Astrocyte (in vitro differentiated cells and primary cell): ENCODE data around the gene TTC34. TPM values are rescaled to one million over a fixed set of nuclear protein-coding genes. Genes with fewer than 3 reads are reported as not detected.

Experiments used
- DNase-seq: peaks from one replicate; pipeline ENCODE4 v3.0.0-alpha.2; 2010; ENCODE audit warnings: low read depth
- FAIRE-seq: peaks from 2 replicates; lab custom pipeline; 2011; peaks lifted over from hg19 to GRCh38; lab: Jason Lieb, UNC
- H2AFZ ChIP-seq: 2 replicates; pipeline ENCODE4 v1.6.0; 2012; ENCODE audit warnings: low read depth, low read length, inconsistent platforms
- H3K27ac ChIP-seq: 2 replicates; pipeline ENCODE4 v1.5.1; 2011; ENCODE audit warnings: low read depth, low read length, inconsistent platforms
- H3K27me3 ChIP-seq: 2 replicates; pipeline ENCODE4 v1.6.0; 2011; ENCODE audit warnings: low read length, inconsistent platforms; ENCODE audit not compliant: insufficient read depth
- H3K36me3 ChIP-seq: 2 replicates; pipeline ENCODE4 v1.5.1; 2011; ENCODE audit warnings: low read length, inconsistent platforms; ENCODE audit not compliant: insufficient read depth
- H3K4me1 ChIP-seq: 2 replicates; pipeline ENCODE4 v1.5.1; 2011; ENCODE audit warnings: low read length, inconsistent platforms; ENCODE audit not compliant: insufficient read depth
- H3K4me2 ChIP-seq: 2 replicates; pipeline ENCODE4 v1.6.0; 2012; ENCODE audit warnings: low read length, inconsistent platforms
- H3K4me3 ChIP-seq: 2 replicates; pipeline ENCODE4 v1.5.1; 2011; ENCODE audit warnings: low read depth, mild to moderate bottlenecking, low read length, inconsistent platforms; ENCODE audit not compliant: insufficient read depth
- H3K79me2 ChIP-seq: 2 replicates; pipeline ENCODE4 v1.6.0; 2012; ENCODE audit warnings: mild to moderate bottlenecking, low read length, inconsistent platforms; ENCODE audit not compliant: insufficient read depth
- H3K9ac ChIP-seq: 2 replicates; pipeline ENCODE4 v1.6.0; 2012; ENCODE audit warnings: mild to moderate bottlenecking, low read length, inconsistent platforms
- H3K9me3 ChIP-seq: 2 replicates; pipeline ENCODE4 v1.5.1; 2012; ENCODE audit warnings: low read depth, mild to moderate bottlenecking, low read length, inconsistent platforms; ENCODE audit not compliant: insufficient read depth
- H4K20me1 ChIP-seq: 2 replicates; pipeline ENCODE4 v1.6.0; 2012; ENCODE audit warnings: low read length, inconsistent platforms; ENCODE audit not compliant: insufficient read depth
- H3K27ac Mint-ChIP-seq: one replicate; pipeline ENCODE4 v1.8.0; 2021; ENCODE audit warnings: mild to moderate bottlenecking, mixed read lengths; ENCODE audit not compliant: unreplicated experiment
- H3K27me3 Mint-ChIP-seq: one replicate; pipeline ENCODE4 v1.8.0; 2021; ENCODE audit warnings: low read depth, mixed read lengths; ENCODE audit not compliant: unreplicated experiment
- H3K36me3 Mint-ChIP-seq: one replicate; pipeline ENCODE4 v1.8.0; 2021; ENCODE audit warnings: low read depth, mixed read lengths; ENCODE audit not compliant: unreplicated experiment
- H3K4me1 Mint-ChIP-seq: one replicate; pipeline ENCODE4 v1.8.0; 2021; ENCODE audit warnings: low read depth, mixed read lengths; ENCODE audit not compliant: unreplicated experiment
- H3K4me3 Mint-ChIP-seq: one replicate; pipeline ENCODE4 v1.8.0; 2021; ENCODE audit warnings: mild to moderate bottlenecking, moderate library complexity, mixed read lengths; ENCODE audit not compliant: unreplicated experiment
- H3K9me3 Mint-ChIP-seq: one replicate; pipeline ENCODE4 v1.8.0; 2021; ENCODE audit warnings: mild to moderate bottlenecking, mixed read lengths; ENCODE audit not compliant: unreplicated experiment
- CTCF ChIP-seq: IDR thresholded peaks from 2 replicates; pipeline ENCODE4 v1.5.1; 2011; ENCODE audit warnings: low read depth, mild to moderate bottlenecking, inconsistent platforms, low read length, moderate library complexity; ENCODE audit not compliant: insufficient read depth
- EZH2 ChIP-seq: IDR thresholded peaks from 2 replicates; pipeline ENCODE4 v1.6.1; 2012; ENCODE audit warnings: mild to moderate bottlenecking, low read length, inconsistent platforms; ENCODE audit not compliant: insufficient read depth
- total RNA-seq: library from RNA; stranded (reverse); gene quantifications from 2 replicates; pipeline ENCODE4 v1.2.1, GENCODE V29; 2021

Gene TTC34
- total RNA-seq, 1 donor from 2014 or later = 0.39 TPM

- TF ChIP-seq EZH2 (no peak), CTCF (no peak)
- H3K79me2 ChIP-seq = no peaks in the 10 kb centered on the region
- H3K27ac ChIP-seq = no peak overlapping the region
- DNase-seq = no peak
- H3K4me1 Mint-ChIP-seq = peaks cover 2% of the 10 kb centered on the region
- peaks cover 4% of the 10 kb centered on the region for H3K9me3 Mint-ChIP-seq
- H3K9me3 ChIP-seq = peaks cover 6% of the 10 kb centered on the region
- peaks cover 21% of the 10 kb centered on the region for H3K27me3 Mint-ChIP-seq
- no peaks in the 10 kb centered on the region for H3K27me3 ChIP-seq
- H3K4me2 ChIP-seq = no peak overlapping the region
- H2AFZ ChIP-seq = no peak overlapping the region
- no peaks in the 10 kb centered on the region for H3K36me3 ChIP-seq
- H3K4me1 ChIP-seq = peaks cover 6% of the 10 kb centered on the region
- no peak overlapping the region for H3K27ac Mint-ChIP-seq
- H3K4me3 Mint-ChIP-seq = peak overlapping the region; percentile 27
- H4K20me1 ChIP-seq = no peaks in the 10 kb centered on the region
- no peak overlapping the region for H3K9ac ChIP-seq
- H3K36me3 Mint-ChIP-seq = no peaks in the 10 kb centered on the region
- H3K4me3 ChIP-seq = no peak overlapping the region
- FAIRE-seq = no peak
Measured at GRCh38 chr1:2638466-2639115, 162.9 kb downstream of the TTC34 start.

GRCh38 chr1:2637442-2638145 lies 163.9 kb downstream of the TTC34 start:
- no peak overlapping the region for H3K9ac ChIP-seq
- no peak for DNase-seq
- H3K79me2 ChIP-seq = no peaks in the 10 kb centered on the region
- H3K9me3 ChIP-seq = peaks cover 6% of the 10 kb centered on the region
- H3K27me3 ChIP-seq = no peaks in the 10 kb centered on the region
- no peak for FAIRE-seq
- no peak overlapping the region for H2AFZ ChIP-seq
- no peak for TF ChIP-seq EZH2
- no peak for TF ChIP-seq CTCF
- no peaks in the 10 kb centered on the region for H3K36me3 ChIP-seq
- H4K20me1 ChIP-seq = no peaks in the 10 kb centered on the region
- Mint-ChIP-seq H3K4me3 (no peak overlapping the region), H3K27me3 (peaks cover 24% of the 10 kb centered on the region), H3K27ac (no peak overlapping the region), H3K4me1 (peaks cover 2% of the 10 kb centered on the region), H3K9me3 (peaks cover 4% of the 10 kb centered on the region), H3K36me3 (no peaks in the 10 kb centered on the region)
- no peak overlapping the region for H3K27ac ChIP-seq
- H3K4me1 ChIP-seq = peaks cover 4% of the 10 kb centered on the region
- no peak overlapping the region for H3K4me3 ChIP-seq
- no peak overlapping the region for H3K4me2 ChIP-seq

- Histone ChIP-seq H3K4me2 (no peak overlapping the region), H3K36me3 (no peaks in the 10 kb centered on the region), H3K4me3 (no peak overlapping the region), H3K4me1 (no peaks in the 10 kb centered on the region), H4K20me1 (no peaks in the 10 kb centered on the region), H3K27ac (no peak overlapping the region), H2AFZ (no peak overlapping the region), H3K27me3 (no peaks in the 10 kb centered on the region), H3K9ac (no peak overlapping the region), H3K79me2 (no peaks in the 10 kb centered on the region), H3K9me3 (peaks cover 6% of the 10 kb centered on the region)
- Mint-ChIP-seq H3K4me1 (no peaks in the 10 kb centered on the region), H3K27me3 (peaks cover 30% of the 10 kb centered on the region), H3K36me3 (no peaks in the 10 kb centered on the region), H3K27ac (no peak overlapping the region), H3K9me3 (peaks cover 4% of the 10 kb centered on the region), H3K4me3 (no peak overlapping the region)
- DNase-seq = no peak
- FAIRE-seq = no peak
- TF ChIP-seq EZH2 = no peak
- no peak for TF ChIP-seq CTCF
Measured at GRCh38 chr1:2636733-2637132, 164.8 kb downstream of the TTC34 start.
